Stimulated activated CD4-positive, alpha-beta T cell treated with anti-CD3 and anti-CD28 coated beads, Interleukin-12 subunit alpha, Interleukin-12 subunit beta, amount 100 ng/mL, for 4 hours (primary cell): ENCODE measurements around the gene SEC16B.
"Not testable (repeated sequence)": the region's sequence is repeated elsewhere in the genome, so short reads cannot be mapped to it uniquely, and the experiment has no call there.

Source experiments
- DNase-seq: peaks from one replicate; pipeline ENCODE4 v3.0.0-alpha.2; 2020

SEC16B gene, protein sequence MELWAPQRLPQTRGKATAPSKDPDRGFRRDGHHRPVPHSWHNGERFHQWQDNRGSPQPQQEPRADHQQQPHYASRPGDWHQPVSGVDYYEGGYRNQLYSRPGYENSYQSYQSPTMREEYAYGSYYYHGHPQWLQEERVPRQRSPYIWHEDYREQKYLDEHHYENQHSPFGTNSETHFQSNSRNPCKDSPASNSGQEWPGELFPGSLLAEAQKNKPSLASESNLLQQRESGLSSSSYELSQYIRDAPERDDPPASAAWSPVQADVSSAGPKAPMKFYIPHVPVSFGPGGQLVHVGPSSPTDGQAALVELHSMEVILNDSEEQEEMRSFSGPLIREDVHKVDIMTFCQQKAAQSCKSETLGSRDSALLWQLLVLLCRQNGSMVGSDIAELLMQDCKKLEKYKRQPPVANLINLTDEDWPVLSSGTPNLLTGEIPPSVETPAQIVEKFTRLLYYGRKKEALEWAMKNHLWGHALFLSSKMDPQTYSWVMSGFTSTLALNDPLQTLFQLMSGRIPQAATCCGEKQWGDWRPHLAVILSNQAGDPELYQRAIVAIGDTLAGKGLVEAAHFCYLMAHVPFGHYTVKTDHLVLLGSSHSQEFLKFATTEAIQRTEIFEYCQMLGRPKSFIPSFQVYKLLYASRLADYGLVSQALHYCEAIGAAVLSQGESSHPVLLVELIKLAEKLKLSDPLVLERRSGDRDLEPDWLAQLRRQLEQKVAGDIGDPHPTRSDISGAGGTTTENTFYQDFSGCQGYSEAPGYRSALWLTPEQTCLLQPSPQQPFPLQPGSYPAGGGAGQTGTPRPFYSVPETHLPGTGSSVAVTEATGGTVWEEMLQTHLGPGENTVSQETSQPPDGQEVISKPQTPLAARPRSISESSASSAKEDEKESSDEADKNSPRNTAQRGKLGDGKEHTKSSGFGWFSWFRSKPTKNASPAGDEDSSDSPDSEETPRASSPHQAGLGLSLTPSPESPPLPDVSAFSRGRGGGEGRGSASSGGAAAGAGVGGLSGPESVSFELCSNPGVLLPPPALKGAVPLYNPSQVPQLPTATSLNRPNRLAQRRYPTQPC

DNA sequence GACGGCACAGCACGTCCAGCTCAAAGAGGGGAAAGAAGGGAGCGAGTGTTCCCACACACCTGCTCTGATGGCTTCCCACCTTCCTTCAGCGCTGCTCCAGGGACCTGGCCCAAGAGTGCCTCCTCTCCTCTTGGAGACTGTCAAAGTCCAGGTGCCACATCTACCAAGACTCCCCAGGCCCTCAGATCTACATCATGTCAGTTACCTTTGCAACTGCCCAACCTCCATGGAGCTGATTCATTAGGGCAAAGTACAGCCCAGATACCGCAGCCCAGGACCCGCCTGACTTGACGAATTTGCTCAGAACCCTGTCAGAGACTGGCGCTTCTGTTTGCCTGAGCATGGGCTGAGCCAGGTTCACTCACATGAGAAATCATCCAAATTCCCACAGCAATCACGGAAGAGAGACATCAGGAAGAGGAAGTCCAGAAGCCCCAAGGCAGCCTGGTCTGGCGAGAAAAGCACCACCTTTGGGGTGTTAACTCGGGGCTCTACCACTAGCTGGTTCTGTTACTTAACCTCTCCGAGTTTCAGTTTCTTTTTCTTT, at the start of gene SEC16B:
SEC16B (minus strand) TSS at position 234 of the 547 bp plus-strand sequence. CDS start 2,077 bp downstream, outside the sequence.
- DNase-seq, result no peak

DNA sequence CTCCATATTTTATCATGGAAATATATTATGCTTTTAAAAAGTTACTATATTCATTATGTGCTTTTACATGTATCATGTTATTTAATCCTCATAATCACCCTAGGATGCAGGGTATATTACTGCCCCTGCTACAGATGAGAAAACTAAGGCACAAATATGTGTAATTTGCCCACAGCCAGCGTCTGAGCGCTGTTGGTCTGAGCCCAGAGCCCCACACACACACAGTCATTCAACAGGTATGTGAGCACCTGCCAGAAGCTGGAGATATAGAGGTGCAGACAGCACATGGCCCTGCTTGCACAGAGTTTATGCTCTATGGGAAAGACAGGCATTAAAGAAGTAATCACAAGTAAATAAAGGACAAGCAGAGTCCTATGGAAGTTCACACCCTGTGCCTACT, 49.8 kb upstream of the SEC16B start:
- no peak for DNase-seq

DNA sequence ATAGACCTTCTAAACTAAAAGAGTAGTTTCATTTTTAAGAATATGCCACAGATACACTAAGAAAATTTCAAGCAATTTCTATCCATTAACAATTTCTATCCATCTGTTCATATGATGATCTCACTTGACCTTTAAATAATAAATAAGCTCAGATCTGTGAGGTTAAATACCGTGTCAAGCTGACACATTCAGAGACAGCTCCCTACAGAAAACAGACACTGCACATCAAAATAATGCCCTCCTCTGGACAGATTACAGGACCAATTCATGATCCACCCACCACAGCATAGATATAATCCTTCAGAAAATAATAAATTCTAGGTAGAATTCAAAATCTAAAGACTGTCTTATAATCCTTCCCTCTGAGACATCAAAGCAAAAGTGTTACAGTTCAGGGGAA, 49.4 kb upstream of the SEC16B start:
- DNase-seq, result no peak

DNA sequence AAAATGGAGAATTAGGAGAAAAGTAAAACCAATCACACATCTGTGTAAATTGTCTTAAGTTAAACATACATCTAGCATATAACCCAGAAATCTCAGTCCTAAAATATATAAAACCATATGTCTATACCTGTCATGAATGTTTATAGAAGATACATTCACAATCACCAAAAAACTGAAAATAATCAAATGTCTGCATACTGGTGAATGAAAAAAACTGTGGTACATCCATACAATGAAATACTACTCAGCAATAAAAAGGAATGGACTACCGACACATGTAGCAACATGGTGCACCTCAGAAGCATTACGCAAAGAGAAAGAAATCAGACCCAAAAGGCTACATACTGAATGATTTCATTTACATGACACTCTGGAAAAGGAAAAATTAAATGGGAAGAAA, 47.7 kb upstream of the SEC16B start:
- no peak for DNase-seq

DNA sequence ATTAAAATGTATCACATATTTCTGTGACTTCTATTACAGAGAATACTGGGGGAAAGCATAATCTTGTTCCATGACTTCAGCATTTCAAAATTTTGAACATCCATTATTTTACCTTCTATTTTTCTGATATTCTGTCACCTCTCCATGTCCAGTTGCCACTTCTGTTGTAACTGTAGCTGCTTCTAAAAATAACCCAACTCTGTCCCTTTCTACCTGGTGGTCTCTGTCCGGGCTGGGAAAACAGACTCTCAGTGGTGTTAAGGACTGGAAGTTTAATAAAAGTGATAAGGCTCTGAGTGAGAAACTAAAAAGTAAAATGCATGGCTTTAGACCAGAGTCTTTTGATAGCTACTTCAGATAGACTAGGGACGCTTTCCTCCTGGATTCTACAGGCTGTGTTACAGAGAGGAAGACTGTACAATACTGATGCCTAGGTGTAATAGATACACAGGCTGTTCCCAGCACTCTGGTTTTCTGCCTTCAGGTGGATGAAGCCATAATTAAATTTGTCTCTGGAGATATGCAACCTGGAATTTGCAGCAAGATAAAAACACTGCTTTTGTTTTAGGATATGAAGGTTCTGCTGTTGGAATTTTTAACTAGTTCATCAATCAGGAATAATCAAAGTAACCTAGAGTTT, 42.1 kb upstream of the SEC16B start:
- no peak for DNase-seq

DNA sequence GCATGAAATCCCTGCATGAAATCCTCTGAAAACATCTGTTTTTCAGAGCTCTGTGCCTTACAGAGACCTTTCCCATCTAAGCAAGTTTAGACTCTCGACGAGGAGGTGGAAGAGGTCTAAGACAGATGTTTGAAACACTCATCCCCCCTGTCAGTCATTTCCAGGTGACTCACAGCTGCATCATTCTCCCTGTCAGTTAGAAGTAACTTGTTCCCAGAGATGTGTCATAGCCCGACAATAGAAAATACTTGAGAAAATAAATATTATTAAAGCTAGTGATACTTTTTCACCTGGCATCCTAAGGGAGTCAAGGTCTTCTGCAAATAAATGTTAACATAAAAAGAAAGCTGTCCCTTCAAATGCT, 41.6 kb upstream of the SEC16B start:
- DNase-seq, result no peak

DNA sequence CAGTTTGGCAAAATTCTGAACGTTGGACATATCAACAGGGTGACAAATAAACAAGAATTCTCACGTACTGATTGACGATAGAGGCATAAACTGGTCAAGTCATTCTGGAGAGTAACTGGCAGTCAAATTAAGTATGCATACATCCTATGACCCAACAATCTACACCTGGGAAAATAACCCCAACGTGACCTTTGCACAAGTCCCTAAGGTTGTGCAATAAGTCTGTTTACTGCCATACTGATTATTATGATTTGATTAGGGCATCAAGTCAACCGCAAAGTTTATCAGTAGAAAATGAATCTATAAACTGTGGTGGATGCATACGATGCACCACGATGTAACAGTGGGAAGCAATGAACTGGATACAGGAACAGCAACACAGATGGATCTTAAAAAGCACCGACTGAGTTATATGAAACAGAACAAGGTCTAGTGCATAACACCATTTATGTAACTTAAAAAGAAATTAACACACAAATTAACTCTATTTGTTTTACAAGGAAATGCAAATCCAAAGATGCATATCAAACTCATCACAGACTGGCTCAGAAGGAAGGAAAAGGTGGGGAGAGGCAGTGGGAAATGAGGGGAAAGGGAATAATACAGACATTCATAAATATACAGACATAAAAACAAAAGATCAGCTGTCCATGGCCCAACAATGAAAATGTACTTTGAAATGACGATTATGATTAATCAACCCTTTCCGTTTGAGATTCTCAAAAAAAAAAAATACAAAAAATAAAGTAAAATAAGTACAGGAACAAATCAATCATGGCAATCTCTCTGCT, 41.0 kb upstream of the SEC16B start:
- DNase-seq, result no peak

DNA sequence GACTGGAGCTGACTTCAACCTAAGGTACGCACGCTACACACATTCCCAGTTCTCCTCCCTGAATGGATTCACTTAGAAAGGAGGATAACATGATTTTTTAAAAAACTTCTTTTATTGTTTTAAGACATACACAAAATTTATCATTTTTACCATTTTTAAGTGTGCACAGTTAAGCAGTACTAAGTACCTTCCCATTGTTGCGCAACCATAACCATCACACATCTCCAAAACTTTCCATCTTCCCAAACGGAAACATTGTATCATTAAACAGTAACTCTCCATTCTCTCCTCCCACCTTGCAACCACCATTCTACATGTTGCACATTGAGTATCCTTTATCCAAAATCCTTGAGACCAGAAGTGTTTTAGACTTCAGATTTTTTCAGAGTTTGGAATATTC, 36.2 kb upstream of the SEC16B start:
- DNase-seq, result no peak

DNA sequence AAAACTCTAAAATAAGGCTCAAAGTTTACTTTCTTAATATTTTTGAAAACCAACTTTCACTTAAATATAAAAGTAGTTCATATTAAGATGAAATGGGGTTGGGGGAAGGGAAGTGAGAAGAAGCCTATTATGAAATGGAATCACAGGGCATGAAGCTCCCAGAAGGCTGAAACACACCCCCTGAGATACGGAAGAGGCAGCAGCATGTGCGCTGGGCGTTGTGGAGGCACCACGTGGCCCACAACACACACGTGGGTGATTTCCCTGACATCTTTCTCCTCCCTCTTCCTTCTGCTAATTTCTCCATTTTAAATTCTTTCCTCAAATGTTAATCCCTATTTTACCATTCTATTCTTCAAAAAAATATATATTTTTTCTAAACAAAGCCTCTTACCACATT, 35.6 kb upstream of the SEC16B start:
- no peak for DNase-seq

DNA sequence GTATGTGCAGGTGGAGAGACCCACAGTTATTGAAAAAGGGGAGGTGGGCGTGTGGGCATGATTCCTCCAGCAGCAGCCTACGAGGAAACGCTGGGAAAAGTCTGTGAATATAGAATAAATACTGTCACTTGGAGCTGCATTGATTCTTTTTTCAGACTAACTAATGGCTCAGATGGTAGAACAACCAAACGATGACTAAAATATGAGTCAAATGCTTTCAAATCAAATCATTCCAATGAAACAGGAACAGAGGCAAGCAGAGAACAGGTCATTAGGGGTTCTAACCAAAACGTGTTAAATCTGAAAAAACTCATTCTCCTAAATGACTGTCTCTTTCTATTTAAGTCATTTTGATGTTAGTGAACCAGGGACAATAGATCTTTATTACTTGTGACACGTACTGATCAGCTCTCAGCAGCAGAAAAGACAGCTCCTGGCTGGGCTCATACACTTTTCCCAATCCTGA, 35.1 kb upstream of the SEC16B start:
- DNase-seq, result no peak

DNA sequence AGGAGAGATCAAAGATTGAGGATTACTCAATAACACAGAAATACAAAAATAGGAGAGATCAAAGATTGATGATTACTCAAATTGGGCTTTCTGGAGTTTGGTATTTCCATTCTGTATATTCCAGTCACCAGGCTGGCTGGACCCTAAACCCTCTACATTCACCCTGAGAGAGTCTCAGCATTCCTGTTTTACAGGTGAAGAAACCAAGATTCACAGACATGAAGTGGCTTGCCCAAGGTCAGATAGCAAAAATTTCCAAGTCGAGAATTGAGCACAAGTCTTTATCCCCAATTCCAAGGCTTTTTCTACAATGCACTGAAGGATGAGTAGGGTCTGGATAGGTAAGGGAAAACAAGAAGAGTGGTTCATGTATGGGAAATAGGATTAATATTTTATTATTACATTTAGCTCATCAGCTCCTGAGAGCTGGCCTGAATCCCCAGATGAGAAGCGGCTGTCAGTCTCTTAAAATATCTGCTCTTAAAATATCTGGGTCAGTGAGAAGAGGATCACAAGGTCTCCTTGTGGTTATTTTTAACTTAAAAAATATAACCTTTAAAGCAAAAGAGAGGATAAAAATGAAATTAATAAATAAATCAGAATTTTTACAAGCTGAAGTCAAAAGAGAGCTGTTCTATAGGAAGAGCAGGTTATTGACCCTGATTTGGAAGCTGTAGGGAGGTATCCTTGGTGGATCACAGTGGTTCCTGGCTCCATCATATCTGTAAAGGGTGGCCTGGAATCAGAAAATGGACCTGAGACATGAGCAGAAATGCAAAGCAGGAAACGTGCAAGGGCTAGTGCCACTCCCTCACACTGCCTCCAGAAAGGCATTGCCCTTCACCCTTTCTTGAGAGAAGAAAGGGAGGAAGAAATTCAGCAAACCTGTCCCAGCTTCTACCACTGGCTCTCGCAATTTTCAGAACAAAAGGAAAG, 29.1 kb upstream of the SEC16B start:
- no peak for DNase-seq

DNA sequence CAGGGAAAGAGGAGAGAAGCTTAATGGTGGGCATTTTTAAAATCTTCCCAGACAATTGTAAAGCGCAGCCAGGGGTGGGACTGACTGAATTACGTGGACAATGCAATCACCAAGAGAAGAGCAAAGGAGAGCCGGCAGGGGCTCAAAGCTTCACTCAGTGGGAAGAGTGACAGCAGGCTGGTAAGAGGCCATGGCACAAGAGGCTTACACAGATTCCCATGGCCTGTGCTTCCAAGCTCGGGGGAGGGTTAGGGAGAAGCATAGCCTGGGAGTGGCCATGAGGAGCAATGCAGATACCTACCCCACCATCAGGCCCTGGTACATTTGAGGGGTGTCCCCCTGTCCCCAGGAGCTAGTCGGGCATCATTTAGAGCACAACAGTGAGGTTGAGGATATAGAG, 27.1 kb upstream of the SEC16B start:
- no peak for DNase-seq

DNA sequence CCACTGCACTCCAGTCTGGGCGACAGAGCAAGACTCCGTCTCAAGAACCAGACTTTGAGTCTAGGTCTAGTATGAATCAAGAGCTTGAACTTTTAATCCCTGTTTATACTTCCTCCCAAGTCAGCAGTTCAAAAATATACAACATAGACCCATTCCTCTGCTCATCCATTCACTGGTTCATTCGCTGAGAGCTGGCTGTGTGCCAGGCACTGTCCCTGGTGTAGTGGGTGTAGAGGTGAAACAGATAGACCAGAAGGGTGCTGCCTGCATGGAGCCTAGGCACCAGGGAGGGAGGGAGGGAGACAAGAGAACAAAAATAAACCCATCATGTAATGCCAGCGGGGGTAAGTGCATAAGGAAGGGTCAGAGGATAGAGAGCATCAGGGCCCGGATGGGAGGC, 25.5 kb upstream of the SEC16B start:
- no peak for DNase-seq

DNA sequence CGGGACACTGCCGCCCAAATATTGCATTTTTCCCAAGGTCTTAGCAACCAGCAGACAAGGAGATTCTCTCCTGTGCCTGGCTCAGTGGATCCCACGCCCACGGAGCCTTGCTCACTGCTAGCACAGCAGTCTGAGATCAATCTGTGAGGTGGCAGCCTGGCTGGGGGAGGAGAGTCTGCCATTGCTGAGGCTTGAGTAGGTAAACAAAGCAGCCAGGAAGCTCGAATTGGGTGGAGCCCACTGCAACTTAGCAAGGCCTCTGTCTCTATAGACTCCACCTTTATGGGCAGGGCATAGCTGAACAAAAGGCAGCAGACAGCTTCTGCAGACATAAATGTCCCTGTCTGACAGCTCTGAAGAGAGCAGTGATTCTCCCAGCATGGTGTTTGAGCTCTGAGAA, 16.4 kb upstream of the SEC16B start:
- DNase-seq, result not testable (repeated sequence)

DNA sequence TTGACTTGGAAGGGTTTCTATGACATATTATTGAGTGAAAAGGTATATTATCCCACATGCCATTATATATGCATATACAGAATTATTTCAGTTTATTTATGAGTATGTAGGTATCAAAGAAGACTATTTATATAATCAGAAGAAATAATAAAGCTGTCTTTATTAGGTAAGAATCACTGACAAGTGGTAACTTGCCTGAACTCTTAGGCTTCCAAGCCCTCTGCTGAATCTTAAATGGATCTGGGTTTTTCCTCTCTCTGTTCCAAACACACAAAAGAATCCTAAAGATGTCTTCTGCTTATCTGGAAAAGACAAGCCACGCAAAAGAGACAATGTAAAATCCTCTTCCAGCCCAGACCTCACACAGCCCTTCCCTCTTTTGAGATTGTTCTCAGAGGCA, 14.9 kb upstream of the SEC16B start:
- no peak for DNase-seq

DNA sequence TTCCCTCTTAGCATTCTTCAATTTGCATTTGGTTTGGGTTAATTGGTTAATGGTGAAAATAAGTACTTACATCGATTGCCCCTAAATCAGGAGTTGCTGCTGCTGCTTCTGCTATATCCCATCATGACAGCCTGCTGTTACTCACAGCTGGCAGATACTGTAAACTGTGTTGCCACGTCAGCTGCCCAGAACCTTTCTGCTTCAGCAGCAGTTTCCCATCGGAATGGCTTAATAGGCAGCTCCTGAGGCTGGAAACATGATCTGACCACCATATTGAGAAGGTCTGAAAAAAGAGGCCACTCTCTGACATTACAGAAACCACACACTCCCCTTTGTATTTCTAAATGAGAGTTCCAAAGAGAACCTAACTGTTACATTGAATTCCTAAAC, 14.3 kb upstream of the SEC16B start:
- DNase-seq, result no peak

DNA sequence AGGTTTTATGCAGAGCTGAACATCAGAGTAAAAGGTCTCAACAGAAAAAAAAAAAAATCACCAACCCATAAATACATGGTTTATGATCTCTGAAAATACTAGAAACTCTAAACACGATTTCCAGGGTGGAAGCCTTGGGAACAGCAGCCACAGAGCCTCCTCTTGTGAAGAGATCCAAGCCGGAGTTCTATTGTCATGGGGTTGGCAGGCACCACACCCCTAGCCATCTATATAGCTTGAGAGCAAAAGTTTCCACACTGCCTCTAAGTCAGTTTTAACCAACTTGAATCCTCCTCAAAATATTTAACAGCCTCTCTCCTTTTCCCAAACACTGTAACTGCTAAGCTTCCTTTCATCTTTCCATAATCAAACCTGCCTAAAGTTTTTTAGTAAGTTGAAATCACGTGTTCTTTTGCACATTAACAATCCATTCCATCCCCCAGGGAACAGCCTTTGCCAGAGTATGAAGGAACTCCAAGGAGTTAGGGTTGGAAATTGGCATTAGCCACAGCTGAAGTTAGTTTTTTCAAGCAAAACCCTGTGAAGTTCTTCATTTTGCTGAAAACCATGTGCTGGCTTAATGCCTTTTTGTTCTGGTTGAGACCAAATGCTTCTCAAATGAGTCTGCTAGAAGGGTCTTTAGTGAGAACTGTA, 13.8 kb upstream of the SEC16B start:
- DNase-seq, result no peak

DNA sequence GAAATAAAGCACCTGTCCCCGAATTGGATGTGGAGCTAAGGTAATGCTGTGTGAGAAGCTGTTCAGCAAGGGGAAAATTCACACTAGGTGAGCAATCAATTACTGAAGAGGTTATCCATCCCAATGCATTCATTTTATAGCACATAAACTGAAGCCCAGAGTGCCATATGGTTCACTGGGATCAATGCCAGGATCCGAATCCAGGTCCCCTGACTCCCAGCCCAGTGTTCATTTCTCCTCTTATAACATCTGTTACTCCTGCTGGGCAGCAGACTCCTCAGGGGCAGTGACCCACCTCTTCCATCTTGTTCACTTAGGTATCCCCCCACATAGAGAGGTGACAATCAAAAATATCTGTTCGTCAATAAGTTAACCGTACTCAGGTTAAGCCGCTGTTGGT, 13.2 kb upstream of the SEC16B start:
- no peak for DNase-seq

DNA sequence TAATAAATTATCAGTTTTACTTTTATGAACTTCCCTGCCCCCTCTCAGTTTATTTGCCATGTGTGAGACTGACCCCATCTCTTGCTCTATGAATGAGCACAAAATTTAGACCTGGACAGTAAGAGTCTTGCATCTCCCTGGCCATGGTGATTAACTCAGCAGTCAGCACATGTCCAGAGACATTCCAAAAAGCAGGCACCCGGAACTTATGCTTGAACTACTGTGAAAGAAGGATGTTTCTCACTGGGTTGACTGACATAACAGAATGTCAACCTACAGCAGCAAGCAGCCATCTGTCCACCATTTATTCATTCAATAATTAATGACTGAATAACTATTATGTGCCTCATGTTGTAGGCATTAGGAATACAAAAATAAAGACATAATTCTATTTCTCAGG, 11.3 kb upstream of the SEC16B start:
- no peak for DNase-seq

DNA sequence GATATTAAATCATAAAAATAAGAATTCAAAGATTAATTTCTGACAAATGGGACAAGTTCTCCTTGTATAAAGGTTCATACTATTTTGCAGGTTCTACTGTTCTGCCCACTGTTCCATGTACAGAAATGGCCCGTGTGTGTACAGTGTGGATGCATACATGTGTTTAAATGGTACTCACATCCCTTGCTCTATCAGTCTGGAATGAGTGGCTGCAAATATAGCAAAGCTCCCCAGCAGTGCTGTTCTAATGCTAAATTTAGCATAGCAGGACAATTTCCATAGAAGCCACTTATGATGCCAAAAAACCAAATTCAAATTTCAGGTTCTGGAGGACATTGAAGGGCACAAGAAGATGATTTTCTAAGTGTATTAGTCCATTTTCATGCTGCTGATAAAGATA, 9.4 kb upstream of the SEC16B start:
- DNase-seq, result no peak
